Keratinocyte (primary cell): Measurements from ENCODE around the gene ARHGAP12.

ENCODE experiments used
- EZH2 ChIP-seq: IDR thresholded peaks from one replicate; pipeline ENCODE4 v1.6.1; 2012; ENCODE audit warnings: inconsistent platforms, mild to moderate bottlenecking, low read length, moderate library complexity
- TF ChIP-seq, protein P1 (sequence below), 3 experiments: IDR thresholded peaks in 1 of 3; conservative IDR thresholded peaks in 1 of 3; optimal IDR thresholded peaks in 1 of 3; 2 replicates in 2 of 3; 3 replicates in 1 of 3; pipeline versions ENCODE3 to v1.5.1; 2011; ENCODE audit warnings: low read length in 3 of 3, mild to moderate bottlenecking in 3 of 3, moderate library complexity in 2 of 3, control low read depth in 1 of 3, inconsistent platforms in 1 of 3; ENCODE audit not compliant: insufficient read depth in 2 of 3; ENCODE audit errors: extremely low read depth in 1 of 3

GRCh38 chr10:31867646-31868045 lies 61.0 kb downstream of the ARHGAP12 start:
- TF ChIP-seq, protein P1, sequence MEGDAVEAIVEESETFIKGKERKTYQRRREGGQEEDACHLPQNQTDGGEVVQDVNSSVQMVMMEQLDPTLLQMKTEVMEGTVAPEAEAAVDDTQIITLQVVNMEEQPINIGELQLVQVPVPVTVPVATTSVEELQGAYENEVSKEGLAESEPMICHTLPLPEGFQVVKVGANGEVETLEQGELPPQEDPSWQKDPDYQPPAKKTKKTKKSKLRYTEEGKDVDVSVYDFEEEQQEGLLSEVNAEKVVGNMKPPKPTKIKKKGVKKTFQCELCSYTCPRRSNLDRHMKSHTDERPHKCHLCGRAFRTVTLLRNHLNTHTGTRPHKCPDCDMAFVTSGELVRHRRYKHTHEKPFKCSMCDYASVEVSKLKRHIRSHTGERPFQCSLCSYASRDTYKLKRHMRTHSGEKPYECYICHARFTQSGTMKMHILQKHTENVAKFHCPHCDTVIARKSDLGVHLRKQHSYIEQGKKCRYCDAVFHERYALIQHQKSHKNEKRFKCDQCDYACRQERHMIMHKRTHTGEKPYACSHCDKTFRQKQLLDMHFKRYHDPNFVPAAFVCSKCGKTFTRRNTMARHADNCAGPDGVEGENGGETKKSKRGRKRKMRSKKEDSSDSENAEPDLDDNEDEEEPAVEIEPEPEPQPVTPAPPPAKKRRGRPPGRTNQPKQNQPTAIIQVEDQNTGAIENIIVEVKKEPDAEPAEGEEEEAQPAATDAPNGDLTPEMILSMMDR (optimal IDR thresholded peaks at IDR 0.05 in 1 of 3, IDR thresholded peaks at IDR 0.05 in 1 of 3, conservative IDR thresholded peaks at IDR 0.05 in 1 of 3; ENCODE audit: extremely low read depth in 1 of 3, insufficient read depth in 2 of 3, low read length in 3 of 3): no peak
- no peak for TF ChIP-seq EZH2
